Neural cell (in vitro differentiated cells): ENCODE measurements around the gene AFAP1.

Experiments
- EP300 ChIP-seq: fragments of 450-650 bp; conservative IDR thresholded peaks from 2 replicates; pipeline ENCODE4 v1.6.1; 2014; ENCODE audit warnings: antibody characterized with exemption, mild to moderate bottlenecking, moderate library complexity; ENCODE audit not compliant: poor library complexity, severe bottlenecking
- EZH2 ChIP-seq: fragments of 200-600, 300-800 bp; shearing (Covaris generic), sonication (generic); IDR thresholded peaks from 2 replicates; pipeline ENCODE4 v1.6.1; 2014; ENCODE audit warnings: antibody characterized with exemption, low read length, borderline replicate concordance, mild to moderate bottlenecking; ENCODE audit not compliant: insufficient read depth, poor library complexity, severe bottlenecking
- POLR2AphosphoS5 ChIP-seq: IDR thresholded peaks from 2 replicates; pipeline ENCODE4 v1.6.1; 2012
- RAD21 ChIP-seq: fragments of 450-650 bp; conservative IDR thresholded peaks from 2 replicates; pipeline ENCODE4 v1.6.1; 2014; ENCODE audit warnings: antibody characterized with exemption, mild to moderate bottlenecking, moderate library complexity
- SMC3 ChIP-seq: fragments of 450-650 bp; conservative IDR thresholded peaks from 2 replicates; pipeline ENCODE4 v1.6.1; 2014; ENCODE audit warnings: antibody characterized with exemption, mild to moderate bottlenecking, moderate library complexity; ENCODE audit not compliant: poor library complexity
- TAF1 ChIP-seq: IDR thresholded peaks from 2 replicates; pipeline ENCODE4 v1.6.1; 2012; ENCODE audit warnings: low read depth
- TF ChIP-seq, protein P1 (sequence below): fragments of 450-650 bp; IDR thresholded peaks from 2 replicates; pipeline ENCODE4 v1.5.1; 2014; ENCODE audit warnings: antibody characterized with exemption, mild to moderate bottlenecking, moderate library complexity; ENCODE audit not compliant: poor library complexity, severe bottlenecking

DNA sequence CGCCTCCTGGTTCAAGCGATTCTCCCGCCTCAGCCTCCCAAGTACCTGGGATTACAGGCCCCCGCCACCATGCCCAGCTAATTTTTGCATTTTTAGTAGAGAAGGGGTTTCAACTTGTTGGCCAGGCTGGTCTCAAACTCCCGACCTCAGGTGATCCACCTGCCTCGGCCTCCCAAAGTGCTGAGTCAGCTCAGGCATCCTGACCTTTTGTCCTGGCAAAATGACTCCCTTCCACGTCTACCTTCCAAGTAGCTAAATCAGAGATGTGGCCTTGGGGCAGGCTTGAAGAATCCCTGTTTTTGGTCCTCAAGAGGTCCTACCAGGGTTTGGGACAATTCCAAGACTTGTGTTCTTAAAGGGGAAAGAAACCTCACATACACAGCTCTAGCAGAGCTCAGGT, 12.8 kb downstream of the AFAP1 start:
- TF ChIP-seq, protein P1, sequence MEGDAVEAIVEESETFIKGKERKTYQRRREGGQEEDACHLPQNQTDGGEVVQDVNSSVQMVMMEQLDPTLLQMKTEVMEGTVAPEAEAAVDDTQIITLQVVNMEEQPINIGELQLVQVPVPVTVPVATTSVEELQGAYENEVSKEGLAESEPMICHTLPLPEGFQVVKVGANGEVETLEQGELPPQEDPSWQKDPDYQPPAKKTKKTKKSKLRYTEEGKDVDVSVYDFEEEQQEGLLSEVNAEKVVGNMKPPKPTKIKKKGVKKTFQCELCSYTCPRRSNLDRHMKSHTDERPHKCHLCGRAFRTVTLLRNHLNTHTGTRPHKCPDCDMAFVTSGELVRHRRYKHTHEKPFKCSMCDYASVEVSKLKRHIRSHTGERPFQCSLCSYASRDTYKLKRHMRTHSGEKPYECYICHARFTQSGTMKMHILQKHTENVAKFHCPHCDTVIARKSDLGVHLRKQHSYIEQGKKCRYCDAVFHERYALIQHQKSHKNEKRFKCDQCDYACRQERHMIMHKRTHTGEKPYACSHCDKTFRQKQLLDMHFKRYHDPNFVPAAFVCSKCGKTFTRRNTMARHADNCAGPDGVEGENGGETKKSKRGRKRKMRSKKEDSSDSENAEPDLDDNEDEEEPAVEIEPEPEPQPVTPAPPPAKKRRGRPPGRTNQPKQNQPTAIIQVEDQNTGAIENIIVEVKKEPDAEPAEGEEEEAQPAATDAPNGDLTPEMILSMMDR, result no peak
- no peak for TF ChIP-seq EZH2
- no peak for TF ChIP-seq SMC3
- TF ChIP-seq TAF1, result no peak
- no peak for TF ChIP-seq RAD21
- no peak for TF ChIP-seq EP300
- no peak for TF ChIP-seq POLR2AphosphoS5
